Osteocyte (in vitro differentiated cells): ENCODE measurements around the gene WDHD1. TPM values are rescaled to one million over a fixed set of nuclear protein-coding genes. Genes with fewer than 3 reads are reported as not detected.

Experiments
- DNase-seq: peaks from one replicate; pipeline ENCODE4 v3.0.0; 2021; ENCODE audit warnings: mixed read lengths; ENCODE audit not compliant: unreplicated experiment; ENCODE audit errors: extremely low spot score
- H3K27ac Mint-ChIP-seq: one replicate; pipeline ENCODE4 v1.8.0; 2021; ENCODE audit warnings: mild to moderate bottlenecking, mixed read lengths; ENCODE audit not compliant: unreplicated experiment
- H3K27me3 Mint-ChIP-seq: one replicate; pipeline ENCODE4 v1.8.0; 2021; ENCODE audit warnings: mixed read lengths; ENCODE audit not compliant: unreplicated experiment
- H3K36me3 Mint-ChIP-seq: one replicate; pipeline ENCODE4 v1.8.0; 2021; ENCODE audit warnings: mixed read lengths; ENCODE audit not compliant: unreplicated experiment
- H3K4me1 Mint-ChIP-seq: one replicate; pipeline ENCODE4 v1.8.0; 2021; ENCODE audit warnings: mixed read lengths; ENCODE audit not compliant: unreplicated experiment
- H3K4me3 Mint-ChIP-seq: one replicate; pipeline ENCODE4 v1.8.0; 2021; ENCODE audit warnings: mild to moderate bottlenecking, moderate library complexity, mixed read lengths; ENCODE audit not compliant: unreplicated experiment
- H3K9me3 Mint-ChIP-seq: one replicate; pipeline ENCODE4 v1.8.0; 2021; ENCODE audit warnings: mixed read lengths; ENCODE audit not compliant: unreplicated experiment
- CTCF ChIP-seq: fragments of 200-600 bp; sonication (generic); IDR thresholded peaks from 2 replicates; pipeline ENCODE4 v1.5.0; 2021; ENCODE audit warnings: antibody characterized with exemption, mild to moderate bottlenecking, moderate library complexity
- long read RNA-seq: library from polyadenylated mRNA; unstranded; transcript quantifications from one replicate; pipeline ENCODE4 v2.0.0, GENCODE V29; 2021
- total RNA-seq: library from RNA; stranded (reverse); gene quantifications from 2 replicates; pipeline ENCODE4 v1.2.1, GENCODE V29; 2021

Gene WDHD1
- 7.0 and 8.0 TPM in 2 replicates for total RNA-seq
- long read RNA-seq, full-length matches to known transcripts, result 15 of 88 reads
- long read RNA-seq, partial matches to known transcripts, result 62 of 88 reads
- long read RNA-seq, other reads (novel, unspliced or antisense), result 11 of 88 reads

GRCh38 chr14:55026793-55027561 lies at the start of gene WDHD1, which contains the start of gene SOCS4:
WDHD1 (minus strand) TSS chr14:55027099; CDS start chr14:55026787, 312 bp downstream.
SOCS4 (plus strand) TSS chr14:55027236; CDS start chr14:55043042, 15,806 bp downstream.
- no peak for TF ChIP-seq CTCF
- Mint-ChIP-seq H3K9me3 (no peaks in the 10 kb centered on the region), H3K4me3 (peak within 1 kb of the TSS; percentile 90), H3K36me3 (no peaks in the 10 kb centered on the region), H3K27me3 (no peaks in the 10 kb centered on the region), H3K4me1 (peaks cover 38% of the 10 kb centered on the region), H3K27ac (peak within 1 kb of the TSS; percentile 93)
- DNase-seq, result peak; percentile 99

GRCh38 chr14:55075628-55076175 lies 48.8 kb upstream of the WDHD1 start:
- H3K4me3 Mint-ChIP-seq, result no peak overlapping the region
- no peak overlapping the region for H3K27ac Mint-ChIP-seq
- TF ChIP-seq CTCF, result no peak
- H3K27me3 Mint-ChIP-seq, result no peaks in the 10 kb centered on the region
- H3K9me3 Mint-ChIP-seq, result no peaks in the 10 kb centered on the region
- no peaks in the 10 kb centered on the region for H3K36me3 Mint-ChIP-seq
- no peak for DNase-seq
- H3K4me1 Mint-ChIP-seq, result peaks cover 25% of the 10 kb centered on the region

- TF ChIP-seq CTCF, result no peak
- Mint-ChIP-seq H3K36me3 (no peaks in the 10 kb centered on the region), H3K4me3 (no peak overlapping the region), H3K9me3 (no peaks in the 10 kb centered on the region), H3K27ac (no peak overlapping the region), H3K27me3 (no peaks in the 10 kb centered on the region), H3K4me1 (peaks cover 25% of the 10 kb centered on the region)
- no peak for DNase-seq
Measured at GRCh38 chr14:55074662-55075061, 47.8 kb upstream of the WDHD1 start.

GRCh38 chr14:55073856-55074255 lies 47.0 kb upstream of the WDHD1 start:
- Mint-ChIP-seq H3K4me3 (no peak overlapping the region), H3K36me3 (no peaks in the 10 kb centered on the region), H3K27ac (no peak overlapping the region), H3K4me1 (peaks cover 25% of the 10 kb centered on the region), H3K9me3 (no peaks in the 10 kb centered on the region), H3K27me3 (no peaks in the 10 kb centered on the region)
- no peak for DNase-seq
- TF ChIP-seq CTCF, result no peak
